DMS114 treated with DMSO at 0.1 percent for 48 hours (cell line): Measurements from ENCODE around the gene COL1A2.

Experiments
- DNase-seq: peaks from one replicate; lab custom pipeline; 2025; ENCODE audit not compliant: unreplicated experiment; lab: John Stamatoyannopoulos, UW

COL1A2 gene

DNA sequence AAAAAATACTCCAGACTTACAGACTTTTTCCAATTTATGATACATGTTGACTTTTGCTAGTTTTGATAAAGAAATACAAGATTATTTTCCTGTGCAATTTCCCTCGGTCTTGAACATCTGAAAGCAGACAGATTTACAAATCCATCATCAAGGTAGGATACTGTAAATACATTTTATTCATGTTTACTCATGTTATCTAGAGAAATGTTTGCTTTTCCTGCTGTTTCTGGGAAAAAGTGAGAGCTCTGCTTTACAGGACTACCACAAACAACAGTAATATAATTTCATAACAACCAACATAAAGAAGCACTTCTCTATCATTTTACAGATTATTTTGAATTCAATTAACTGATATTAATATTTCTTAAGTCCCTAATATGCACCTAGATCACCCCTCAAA, 83.2 kb downstream of the COL1A2 start:
- no peak for DNase-seq

DNA sequence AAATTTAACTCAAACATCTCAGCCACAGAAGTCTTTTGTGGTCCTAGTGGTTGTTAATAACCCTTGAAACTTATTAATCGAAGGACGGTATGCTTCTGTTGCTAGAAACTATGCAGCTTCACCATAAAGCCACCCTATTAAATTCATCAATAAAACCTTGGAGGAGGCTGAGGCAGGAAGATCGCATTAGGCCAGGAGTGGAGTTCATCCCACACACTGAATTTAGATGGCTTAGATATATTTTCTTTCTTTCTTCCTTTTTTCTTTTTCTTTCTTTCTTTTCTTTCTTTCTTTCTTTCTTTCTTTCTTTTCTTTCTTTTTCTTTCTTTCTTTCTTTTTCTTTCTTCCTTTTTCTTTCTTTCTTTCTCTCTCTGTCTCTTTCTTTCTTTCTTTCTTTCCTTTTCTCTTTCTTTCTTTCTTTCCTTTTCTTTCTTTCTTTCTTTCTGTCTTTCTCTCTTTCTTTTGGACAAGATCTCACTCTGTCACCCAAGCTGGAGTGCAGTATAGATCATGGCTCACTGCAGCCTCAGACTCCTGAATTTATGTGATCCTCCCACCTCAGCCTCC, 84.0 kb downstream of the COL1A2 start:
- DNase-seq: no peak
